Endothelial cell (in vitro differentiated cells): ENCODE measurements around the gene NFIB. TPM values are rescaled to one million over a fixed set of nuclear protein-coding genes. Genes with fewer than 3 reads are reported as not detected.

Source experiments
- DNase-seq: peaks from one replicate; pipeline ENCODE4 v3.0.0; 2021; ENCODE audit warnings: low spot score
- H3K27ac Mint-ChIP-seq: one replicate; pipeline ENCODE4 v1.8.0; 2021; ENCODE audit warnings: mixed read lengths, inconsistent platforms; ENCODE audit not compliant: unreplicated experiment
- H3K27me3 Mint-ChIP-seq: one replicate; pipeline ENCODE4 v1.8.0; 2021; ENCODE audit warnings: mild to moderate bottlenecking, moderate library complexity, mixed read lengths, inconsistent platforms; ENCODE audit not compliant: unreplicated experiment
- H3K36me3 Mint-ChIP-seq: one replicate; pipeline ENCODE4 v1.8.0; 2021; ENCODE audit warnings: mild to moderate bottlenecking, low read depth, mixed read lengths, inconsistent platforms; ENCODE audit not compliant: unreplicated experiment
- H3K4me1 Mint-ChIP-seq: one replicate; pipeline ENCODE4 v1.8.0; 2021; ENCODE audit warnings: mild to moderate bottlenecking, mixed read lengths, inconsistent platforms; ENCODE audit not compliant: unreplicated experiment
- H3K4me3 Mint-ChIP-seq: one replicate; pipeline ENCODE4 v1.8.0; 2021; ENCODE audit warnings: mild to moderate bottlenecking, mixed read lengths, inconsistent platforms; ENCODE audit not compliant: unreplicated experiment
- H3K9me3 Mint-ChIP-seq: one replicate; pipeline ENCODE4 v1.8.0; 2021; ENCODE audit warnings: mixed read lengths, inconsistent platforms; ENCODE audit not compliant: unreplicated experiment
- CTCF ChIP-seq: fragments of 200-600 bp; sonication (generic); IDR thresholded peaks from one replicate; pipeline ENCODE4 v1.5.0; 2021; ENCODE audit warnings: antibody characterized with exemption; ENCODE audit not compliant: unreplicated experiment
- total RNA-seq: library from RNA; stranded (reverse); fragmentation: NEBNext Ultra II Directional; extraction: Animal tissue kit (Norgen Biotek cat#: 25700); gene quantifications from one replicate; pipeline ENCODE4 v1.2.1, GENCODE V29; 2021; ENCODE audit not compliant: unreplicated experiment

Gene NFIB
- total RNA-seq, 1 donor from 2014 or later = 120 TPM

GRCh38 chr9:14340994-14341393, 27.1 kb upstream of the NFIB start:
- no peak for DNase-seq
- Mint-ChIP-seq H3K9me3 (no peaks in the 10 kb centered on the region), H3K27me3 (peaks cover 16% of the 10 kb centered on the region), H3K4me1 (peaks cover 6% of the 10 kb centered on the region), H3K4me3 (peak overlapping the region; percentile 45), H3K27ac (no peak overlapping the region), H3K36me3 (peaks cover 3% of the 10 kb centered on the region)
- TF ChIP-seq CTCF = no peak

- no peaks in the 10 kb centered on the region for H3K9me3 Mint-ChIP-seq
- H3K4me1 Mint-ChIP-seq = peaks cover 6% of the 10 kb centered on the region
- DNase-seq = no peak
- TF ChIP-seq CTCF = no peak
- H3K4me3 Mint-ChIP-seq = no peak overlapping the region
- H3K27me3 Mint-ChIP-seq = peaks cover 13% of the 10 kb centered on the region
- no peak overlapping the region for H3K27ac Mint-ChIP-seq
- H3K36me3 Mint-ChIP-seq = peaks cover 3% of the 10 kb centered on the region
Measured at GRCh38 chr9:14340219-14340873, 26.4 kb upstream of the NFIB start.

- no peaks in the 10 kb centered on the region for H3K9me3 Mint-ChIP-seq
- no peak overlapping the region for H3K4me3 Mint-ChIP-seq
Measured at GRCh38 chr9:14339746-14340145, 25.8 kb upstream of the NFIB start.

GRCh38 chr9:14337615-14338014, 23.7 kb upstream of the NFIB start:
- no peak overlapping the region for H3K4me3 Mint-ChIP-seq
- no peak for TF ChIP-seq CTCF
- H3K36me3 Mint-ChIP-seq = peaks cover 3% of the 10 kb centered on the region
- H3K27me3 Mint-ChIP-seq = peaks cover 12% of the 10 kb centered on the region
- H3K9me3 Mint-ChIP-seq = no peaks in the 10 kb centered on the region
- no peak overlapping the region for H3K27ac Mint-ChIP-seq
- DNase-seq = no peak
- H3K4me1 Mint-ChIP-seq = peaks cover 8% of the 10 kb centered on the region

More at GRCh38 chr9:14339746-14340145, 25.8 kb upstream of the NFIB start:
- H3K4me1 Mint-ChIP-seq = peaks cover 6% of the 10 kb centered on the region
- peaks cover 3% of the 10 kb centered on the region for H3K36me3 Mint-ChIP-seq
- no peak for TF ChIP-seq CTCF
- H3K27ac Mint-ChIP-seq = peak overlapping the region; percentile 76
- peaks cover 10% of the 10 kb centered on the region for H3K27me3 Mint-ChIP-seq
- DNase-seq = no peak

- Mint-ChIP-seq H3K9me3 (no peaks in the 10 kb centered on the region), H3K27ac (no peak overlapping the region), H3K27me3 (peaks cover 8% of the 10 kb centered on the region), H3K36me3 (no peaks in the 10 kb centered on the region), H3K4me1 (peaks cover 12% of the 10 kb centered on the region), H3K4me3 (no peak overlapping the region)
- TF ChIP-seq CTCF = no peak
- no peak for DNase-seq
Measured at GRCh38 chr9:14336244-14336643, 22.3 kb upstream of the NFIB start.
